Endothelial cell of umbilical vein (primary cell): Measurements from ENCODE around the gene NOL6.
"Not testable (repeated sequence)": the region's sequence is repeated elsewhere in the genome, so short reads cannot be mapped to it uniquely, and the experiment has no call there.

Experiments used
- CTCF ChIP-seq, 2 donors: IDR thresholded peaks; 1 replicate in 1 of 2; 2 replicates in 1 of 2; pipeline ENCODE4 v1.5.1; 2011; ENCODE audit warnings: low read length in 2 of 2, mild to moderate bottlenecking in 2 of 2, moderate library complexity in 2 of 2, control low read depth in 1 of 2, inconsistent platforms in 1 of 2, low read depth in 1 of 2; ENCODE audit not compliant: insufficient read depth in 1 of 2; ENCODE audit errors: extremely low read depth in 1 of 2
- JUN ChIP-seq: IDR thresholded peaks from 2 replicates; pipeline ENCODE4 v1.6.1; 2011; ENCODE audit warnings: borderline replicate concordance, low read depth; ENCODE audit not compliant: insufficient read length, insufficient read depth
- MYC ChIP-seq: IDR thresholded peaks from one replicate; pipeline ENCODE4 v1.6.1; 2011; ENCODE audit warnings: mild to moderate bottlenecking, low read depth, low read length
- POLR2A ChIP-seq: IDR thresholded peaks from 2 replicates; pipeline ENCODE4 v1.6.1; 2012; ENCODE audit warnings: low read depth, mild to moderate bottlenecking, control low read depth, low read length

GRCh38 chr9:33493819-33494218, 20.1 kb upstream of the NOL6 start:
- TF ChIP-seq CTCF (IDR thresholded peaks at IDR 0.05; ENCODE audit: extremely low read depth in 1 of 2, insufficient read depth in 1 of 2, low read depth in 1 of 2, low read length in 2 of 2); JUN; MYC; POLR2A: not testable (repeated sequence)
